ENCODE measurements around the gene WBP11. TPM values are rescaled to one million over a fixed set of nuclear protein-coding genes. Genes with fewer than 3 reads are reported as not detected.

Gene WBP11
- total and polyA plus RNA-seq, 2 of the 13 experiments (the other 11 are each of a cell fraction or from before 2014, with no cell fraction given): 7.6 to 31.0 TPM

DNA sequence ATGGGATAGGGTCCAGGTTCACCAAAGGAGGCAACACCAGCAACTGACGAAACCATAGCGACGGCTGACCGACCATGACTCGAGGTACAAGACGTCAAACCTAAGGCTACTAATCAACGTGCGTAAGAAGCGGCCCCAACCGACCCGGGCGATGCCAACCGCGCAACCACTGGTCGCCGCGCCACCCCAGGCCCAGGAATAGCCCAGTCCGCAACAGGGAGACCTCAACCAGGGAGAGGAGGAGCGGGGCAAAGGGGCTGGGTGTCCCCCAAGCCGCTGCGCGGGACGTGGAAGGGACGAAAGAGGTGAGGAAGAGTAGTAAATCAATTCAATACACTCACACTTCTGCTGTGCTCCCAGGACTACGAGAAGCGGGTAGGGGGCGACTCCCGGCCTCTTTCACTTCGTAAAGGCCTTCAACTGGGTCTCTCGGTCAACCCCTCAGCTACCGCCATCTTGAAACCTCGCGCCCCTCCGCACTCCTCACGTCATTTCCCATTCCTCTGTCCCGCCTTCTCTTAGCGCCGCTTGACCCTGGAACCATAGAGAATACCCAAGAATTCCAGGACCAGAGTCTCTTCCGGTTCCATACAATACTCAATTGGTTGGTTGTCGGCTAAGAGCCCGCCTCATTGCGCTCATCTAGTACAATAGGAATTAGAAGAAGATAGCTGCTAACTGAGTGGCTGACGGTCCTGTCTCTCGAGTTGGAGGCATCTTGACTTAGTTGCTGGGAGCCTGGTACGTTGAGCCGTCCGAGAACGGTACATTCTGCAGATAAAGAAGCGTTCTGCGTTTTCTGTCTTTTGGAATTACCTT, at the start of gene WBP11, which contains the start of gene C12orf60 (continued):
- peak; percentile 52; the same call in 1 of the 2 replicates for TF ChIP-seq PHF21A (CRISPR knock-in tag; IDR thresholded peaks at IDR 0.05)
- TF ChIP-seq, protein P1, sequence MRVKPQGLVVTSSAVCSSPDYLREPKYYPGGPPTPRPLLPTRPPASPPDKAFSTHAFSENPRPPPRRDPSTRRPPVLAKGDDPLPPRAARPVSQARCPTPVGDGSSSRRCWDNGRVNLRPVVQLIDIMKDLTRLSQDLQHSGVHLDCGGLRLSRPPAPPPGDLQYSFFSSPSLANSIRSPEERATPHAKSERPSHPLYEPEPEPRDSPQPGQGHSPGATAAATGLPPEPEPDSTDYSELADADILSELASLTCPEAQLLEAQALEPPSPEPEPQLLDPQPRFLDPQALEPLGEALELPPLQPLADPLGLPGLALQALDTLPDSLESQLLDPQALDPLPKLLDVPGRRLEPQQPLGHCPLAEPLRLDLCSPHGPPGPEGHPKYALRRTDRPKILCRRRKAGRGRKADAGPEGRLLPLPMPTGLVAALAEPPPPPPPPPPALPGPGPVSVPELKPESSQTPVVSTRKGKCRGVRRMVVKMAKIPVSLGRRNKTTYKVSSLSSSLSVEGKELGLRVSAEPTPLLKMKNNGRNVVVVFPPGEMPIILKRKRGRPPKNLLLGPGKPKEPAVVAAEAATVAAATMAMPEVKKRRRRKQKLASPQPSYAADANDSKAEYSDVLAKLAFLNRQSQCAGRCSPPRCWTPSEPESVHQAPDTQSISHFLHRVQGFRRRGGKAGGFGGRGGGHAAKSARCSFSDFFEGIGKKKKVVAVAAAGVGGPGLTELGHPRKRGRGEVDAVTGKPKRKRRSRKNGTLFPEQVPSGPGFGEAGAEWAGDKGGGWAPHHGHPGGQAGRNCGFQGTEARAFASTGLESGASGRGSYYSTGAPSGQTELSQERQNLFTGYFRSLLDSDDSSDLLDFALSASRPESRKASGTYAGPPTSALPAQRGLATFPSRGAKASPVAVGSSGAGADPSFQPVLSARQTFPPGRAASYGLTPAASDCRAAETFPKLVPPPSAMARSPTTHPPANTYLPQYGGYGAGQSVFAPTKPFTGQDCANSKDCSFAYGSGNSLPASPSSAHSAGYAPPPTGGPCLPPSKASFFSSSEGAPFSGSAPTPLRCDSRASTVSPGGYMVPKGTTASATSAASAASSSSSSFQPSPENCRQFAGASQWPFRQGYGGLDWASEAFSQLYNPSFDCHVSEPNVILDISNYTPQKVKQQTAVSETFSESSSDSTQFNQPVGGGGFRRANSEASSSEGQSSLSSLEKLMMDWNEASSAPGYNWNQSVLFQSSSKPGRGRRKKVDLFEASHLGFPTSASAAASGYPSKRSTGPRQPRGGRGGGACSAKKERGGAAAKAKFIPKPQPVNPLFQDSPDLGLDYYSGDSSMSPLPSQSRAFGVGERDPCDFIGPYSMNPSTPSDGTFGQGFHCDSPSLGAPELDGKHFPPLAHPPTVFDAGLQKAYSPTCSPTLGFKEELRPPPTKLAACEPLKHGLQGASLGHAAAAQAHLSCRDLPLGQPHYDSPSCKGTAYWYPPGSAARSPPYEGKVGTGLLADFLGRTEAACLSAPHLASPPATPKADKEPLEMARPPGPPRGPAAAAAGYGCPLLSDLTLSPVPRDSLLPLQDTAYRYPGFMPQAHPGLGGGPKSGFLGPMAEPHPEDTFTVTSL (CRISPR knock-in tag; IDR thresholded peaks at IDR 0.05; ENCODE audit: borderline replicate concordance): no peak
- TF ChIP-seq PRPF4 (IDR thresholded peaks at IDR 0.05; ENCODE audit: low read depth, low read length, poor library complexity, severe bottlenecking): no peak
- TF ChIP-seq, protein P2, sequence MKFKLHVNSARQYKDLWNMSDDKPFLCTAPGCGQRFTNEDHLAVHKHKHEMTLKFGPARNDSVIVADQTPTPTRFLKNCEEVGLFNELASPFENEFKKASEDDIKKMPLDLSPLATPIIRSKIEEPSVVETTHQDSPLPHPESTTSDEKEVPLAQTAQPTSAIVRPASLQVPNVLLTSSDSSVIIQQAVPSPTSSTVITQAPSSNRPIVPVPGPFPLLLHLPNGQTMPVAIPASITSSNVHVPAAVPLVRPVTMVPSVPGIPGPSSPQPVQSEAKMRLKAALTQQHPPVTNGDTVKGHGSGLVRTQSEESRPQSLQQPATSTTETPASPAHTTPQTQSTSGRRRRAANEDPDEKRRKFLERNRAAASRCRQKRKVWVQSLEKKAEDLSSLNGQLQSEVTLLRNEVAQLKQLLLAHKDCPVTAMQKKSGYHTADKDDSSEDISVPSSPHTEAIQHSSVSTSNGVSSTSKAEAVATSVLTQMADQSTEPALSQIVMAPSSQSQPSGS (CRISPR knock-in tag; IDR thresholded peaks at IDR 0.05): peak; percentile 59; the same call in 1 of the 2 replicates
- TF ChIP-seq, protein P3, sequence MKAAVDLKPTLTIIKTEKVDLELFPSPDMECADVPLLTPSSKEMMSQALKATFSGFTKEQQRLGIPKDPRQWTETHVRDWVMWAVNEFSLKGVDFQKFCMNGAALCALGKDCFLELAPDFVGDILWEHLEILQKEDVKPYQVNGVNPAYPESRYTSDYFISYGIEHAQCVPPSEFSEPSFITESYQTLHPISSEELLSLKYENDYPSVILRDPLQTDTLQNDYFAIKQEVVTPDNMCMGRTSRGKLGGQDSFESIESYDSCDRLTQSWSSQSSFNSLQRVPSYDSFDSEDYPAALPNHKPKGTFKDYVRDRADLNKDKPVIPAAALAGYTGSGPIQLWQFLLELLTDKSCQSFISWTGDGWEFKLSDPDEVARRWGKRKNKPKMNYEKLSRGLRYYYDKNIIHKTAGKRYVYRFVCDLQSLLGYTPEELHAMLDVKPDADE (CRISPR knock-in tag; IDR thresholded peaks at IDR 0.05): no peak; the same call in 1 of the 2 replicates
- TF ChIP-seq AGO2 (optimal IDR thresholded peaks at IDR 0.05; ENCODE audit: low read depth, low read length): peak; percentile 48
- no peak for TF ChIP-seq ZNF652 (CRISPR knock-in tag; IDR thresholded peaks at IDR 0.05; ENCODE audit: borderline replicate concordance, low read depth)
- TF ChIP-seq, protein P4, sequence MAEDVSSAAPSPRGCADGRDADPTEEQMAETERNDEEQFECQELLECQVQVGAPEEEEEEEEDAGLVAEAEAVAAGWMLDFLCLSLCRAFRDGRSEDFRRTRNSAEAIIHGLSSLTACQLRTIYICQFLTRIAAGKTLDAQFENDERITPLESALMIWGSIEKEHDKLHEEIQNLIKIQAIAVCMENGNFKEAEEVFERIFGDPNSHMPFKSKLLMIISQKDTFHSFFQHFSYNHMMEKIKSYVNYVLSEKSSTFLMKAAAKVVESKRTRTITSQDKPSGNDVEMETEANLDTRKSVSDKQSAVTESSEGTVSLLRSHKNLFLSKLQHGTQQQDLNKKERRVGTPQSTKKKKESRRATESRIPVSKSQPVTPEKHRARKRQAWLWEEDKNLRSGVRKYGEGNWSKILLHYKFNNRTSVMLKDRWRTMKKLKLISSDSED (CRISPR knock-in tag; IDR thresholded peaks at IDR 0.05): no peak
- peak; percentile 58; the same call in 1 of the 2 replicates for TF ChIP-seq SALL1 (CRISPR knock-in tag; IDR thresholded peaks at IDR 0.05)
- no peak for TF ChIP-seq ZFAT (CRISPR knock-in tag; conservative IDR thresholded peaks at IDR 0.05)
- TF ChIP-seq, protein P5, sequence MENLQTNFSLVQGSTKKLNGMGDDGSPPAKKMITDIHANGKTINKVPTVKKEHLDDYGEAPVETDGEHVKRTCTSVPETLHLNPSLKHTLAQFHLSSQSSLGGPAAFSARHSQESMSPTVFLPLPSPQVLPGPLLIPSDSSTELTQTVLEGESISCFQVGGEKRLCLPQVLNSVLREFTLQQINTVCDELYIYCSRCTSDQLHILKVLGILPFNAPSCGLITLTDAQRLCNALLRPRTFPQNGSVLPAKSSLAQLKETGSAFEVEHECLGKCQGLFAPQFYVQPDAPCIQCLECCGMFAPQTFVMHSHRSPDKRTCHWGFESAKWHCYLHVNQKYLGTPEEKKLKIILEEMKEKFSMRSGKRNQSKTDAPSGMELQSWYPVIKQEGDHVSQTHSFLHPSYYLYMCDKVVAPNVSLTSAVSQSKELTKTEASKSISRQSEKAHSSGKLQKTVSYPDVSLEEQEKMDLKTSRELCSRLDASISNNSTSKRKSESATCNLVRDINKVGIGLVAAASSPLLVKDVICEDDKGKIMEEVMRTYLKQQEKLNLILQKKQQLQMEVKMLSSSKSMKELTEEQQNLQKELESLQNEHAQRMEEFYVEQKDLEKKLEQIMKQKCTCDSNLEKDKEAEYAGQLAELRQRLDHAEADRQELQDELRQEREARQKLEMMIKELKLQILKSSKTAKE (CRISPR knock-in tag; IDR thresholded peaks at IDR 0.05; ENCODE audit: borderline replicate concordance): no peak
- no peak for TF ChIP-seq ZNF263 (CRISPR knock-in tag; IDR thresholded peaks at IDR 0.05)
- TF ChIP-seq ZFP36L2 (CRISPR knock-in tag; IDR thresholded peaks at IDR 0.05): no peak
- TF ChIP-seq CHCHD3 (CRISPR knock-in tag; IDR thresholded peaks at IDR 0.05): no peak
- TF ChIP-seq HDAC2 (CRISPR knock-in tag; IDR thresholded peaks at IDR 0.05): peak; percentile 47; the same call in 1 of the 2 replicates
